GM19324 (cell line): Measurements from ENCODE around the gene COX7B2.

Experiments used
- ATAC-seq: cut with Tn5 transposase; IDR thresholded peaks from one replicate; pipeline ENCODE4 v1.9.1; 2021; ENCODE audit warnings: mild to moderate bottlenecking, moderate library complexity; ENCODE audit not compliant: unreplicated experiment, low FRiP score

COX7B2 gene

DNA sequence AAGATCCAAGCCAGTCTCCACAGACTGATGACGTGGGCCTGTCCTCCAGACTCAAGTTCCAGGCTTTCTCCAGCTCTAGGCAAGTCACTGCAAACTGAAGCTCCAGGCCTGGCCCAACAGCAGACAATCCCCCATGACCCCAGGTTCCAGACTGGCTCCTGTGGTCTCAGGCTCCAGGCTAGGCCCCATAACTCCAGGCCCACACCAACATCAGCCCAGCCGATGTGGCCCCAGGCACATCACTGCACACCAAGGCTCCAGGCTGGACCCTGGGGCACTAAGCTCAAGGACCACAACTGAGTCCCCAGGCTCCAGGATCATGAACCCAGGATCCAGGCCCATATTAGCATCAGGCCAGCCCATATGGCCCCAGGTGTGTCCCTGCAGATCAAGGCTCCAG, 143.6 kb downstream of the COX7B2 start:
- no peak for ATAC-seq

DNA sequence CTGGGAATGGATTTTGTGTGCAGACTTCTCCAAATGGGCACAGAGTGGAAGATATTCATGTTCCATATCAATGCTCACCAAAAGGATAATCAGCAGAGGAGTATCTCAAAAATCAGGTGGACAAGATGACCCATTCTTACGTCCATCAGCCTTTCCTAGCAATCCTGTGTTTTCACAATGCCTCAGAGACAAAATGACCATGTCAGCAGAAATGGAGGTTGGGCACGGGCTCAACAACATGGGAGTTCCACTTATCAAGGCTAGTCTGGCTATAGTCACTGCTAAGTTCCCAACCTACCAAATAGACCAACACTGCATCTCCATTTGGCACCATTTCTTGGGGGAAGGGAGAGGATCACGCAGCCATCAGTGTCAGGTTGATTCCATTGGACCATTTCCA, 179.0 kb downstream of the COX7B2 start:
- no peak for ATAC-seq

DNA sequence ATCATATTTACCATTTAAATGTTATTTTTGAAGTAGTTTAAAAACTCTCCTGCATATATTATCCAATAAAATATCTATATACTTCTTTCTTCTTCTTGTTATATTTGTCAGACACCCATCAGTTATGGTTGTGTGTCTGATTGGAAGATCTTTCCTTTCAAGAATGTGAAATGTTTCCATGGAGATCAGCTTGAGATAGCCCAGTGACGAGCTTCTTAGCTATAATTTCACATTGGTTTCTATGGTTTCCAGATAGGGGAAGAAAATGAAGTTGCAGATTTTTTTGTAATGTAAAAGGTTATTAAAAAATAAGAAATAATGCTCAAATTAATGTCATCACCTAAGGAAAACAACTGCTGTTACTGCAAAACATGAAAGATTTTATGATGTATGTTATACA, 189.0 kb downstream of the COX7B2 start:
- no peak for ATAC-seq

DNA sequence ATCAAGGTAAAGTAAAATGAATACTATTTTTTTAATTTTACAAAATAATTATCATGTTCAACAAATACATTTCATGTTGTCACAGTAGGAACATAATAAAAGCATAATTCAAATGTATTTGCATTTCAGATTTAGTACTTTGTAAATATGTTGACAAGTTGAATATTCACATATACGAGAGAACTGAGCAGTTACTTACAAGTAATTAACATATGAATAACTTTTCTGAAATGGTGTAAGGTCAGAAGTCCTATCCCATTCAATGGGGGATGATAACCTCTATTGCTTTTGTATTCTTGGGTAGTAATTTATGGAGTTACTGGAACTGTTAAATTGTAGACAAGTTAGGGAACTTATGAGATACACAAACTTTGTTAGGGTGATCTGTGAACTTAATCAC, 191.1 kb downstream of the COX7B2 start:
- ATAC-seq: no peak

DNA sequence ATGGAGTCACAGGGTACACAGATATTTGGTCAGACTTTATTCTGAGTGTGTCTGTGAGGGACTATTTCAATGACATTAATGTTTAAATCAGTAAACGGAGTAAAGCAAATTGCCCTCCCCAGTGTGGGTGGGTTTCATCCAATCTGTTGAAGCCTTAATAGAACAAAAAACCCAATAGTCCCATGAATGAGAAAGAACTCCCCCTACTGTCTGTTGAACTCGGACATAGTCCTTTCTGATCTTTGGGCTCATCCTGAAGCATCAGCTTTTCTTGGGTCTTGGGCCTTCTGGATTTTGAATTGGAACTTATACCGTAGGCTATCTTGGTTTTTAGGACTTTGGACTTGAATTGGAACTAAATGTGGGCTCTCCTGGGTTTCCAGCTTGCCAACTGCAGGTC, 193.6 kb downstream of the COX7B2 start:
- no peak for ATAC-seq

DNA sequence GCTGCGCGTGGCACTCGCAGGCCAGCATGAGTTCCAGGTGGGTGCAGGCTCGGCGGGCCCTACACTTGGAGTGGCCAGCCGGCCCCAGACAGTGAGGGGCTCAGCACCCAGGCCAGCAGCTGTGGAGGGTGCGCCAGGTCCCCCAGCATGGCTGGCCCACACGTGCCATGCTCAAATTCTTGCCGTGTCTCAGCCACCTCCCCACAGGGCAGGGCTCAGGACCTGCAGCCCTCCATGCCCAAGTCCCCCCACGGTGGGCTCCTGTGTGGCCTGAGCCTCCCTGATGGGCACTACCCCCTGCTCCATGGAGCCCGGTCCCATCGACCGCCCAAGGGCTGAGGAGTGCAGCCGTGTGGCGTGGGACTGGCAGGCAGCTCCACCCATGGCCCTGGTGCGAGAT, 210.2 kb downstream of the COX7B2 start:
- no peak for ATAC-seq
